HCT116 (cell line): ENCODE results near the gene TRMT13. TPM values are rescaled to one million over a fixed set of nuclear protein-coding genes. Genes with fewer than 3 reads are reported as not detected.

ENCODE experiments used
- ATAC-seq: fragments of 200-7000 bp; cut with Tn5 transposase; 2 replicates; pipeline ENCODE4 v1.9.1; 2020; ENCODE audit warnings: mild to moderate bottlenecking, moderate library complexity
- BruUV-seq: library from RNA; stranded (reverse); fragments of 400-500 nt; replicated peaks from 2 replicates; lab custom pipeline; 2021; lab: Mats Ljungman, UMichigan
- CTCF ChIA-PET: fragments of 300-600 bp; sonication (Branson Sonifier 250); formaldehyde crosslinking; loops from one replicate; lab custom pipeline; 2021; ENCODE audit warnings: antibody characterized with exemption; lab: Charles Lee
- POLR2A ChIA-PET: fragments of 300-600, 350-600 bp; sonication (Branson Sonifier 250); formaldehyde crosslinking; loops from one replicate; lab custom pipeline; 2021; ENCODE audit warnings: antibody characterized with exemption; lab: Charles Lee
- RAD21 ChIA-PET, 2 experiments: fragments of 300-600 bp; sonication (Branson Sonifier 250); formaldehyde crosslinking; loops; one replicate each; lab custom pipeline; 2023; ENCODE audit warnings: low total read pairs in 2 of 2; ENCODE audit not compliant: uncharacterized antibody in 2 of 2, unreplicated experiment in 2 of 2, low non-redundant PET in 1 of 2; lab: Charles Lee
- DNase-seq: peaks from one replicate; pipeline ENCODE4 v3.0.0-alpha.2; 2010; ENCODE audit warnings: low read depth, low spot score
- H2AFZ ChIP-seq: fragments of 200-600 bp; shearing (Covaris generic), sonication (generic); 2 replicates; pipeline ENCODE4 v1.6.1; 2017; ENCODE audit warnings: low read depth, mixed run types, mixed read lengths, antibody characterized with exemption, low read length; ENCODE audit not compliant: poor library complexity, severe bottlenecking
- H3K27ac ChIP-seq: 2 replicates; pipeline ENCODE4 v1.5.1; 2012; ENCODE audit warnings: low read depth, low read length
- H3K27me3 ChIP-seq: fragments of 200-600 bp; sonication (generic); 2 replicates; pipeline ENCODE4 v1.6.1; 2016; ENCODE audit warnings: mixed run types, low read length, mixed read lengths; ENCODE audit not compliant: insufficient read depth
- H3K36me3 ChIP-seq, 2 experiments: fragments of 200-500 bp in 1 of 2; fragments of 200-600 bp in 1 of 2; sonication (Bioruptor generic) in 1 of 2; sonication (generic) in 1 of 2; 2 replicates each; pipeline versions ENCODE4 v1.5.1 to v1.6.1; 2014 to 2016; ENCODE audit warnings: low read length in 2 of 2, inconsistent platforms in 1 of 2, mixed read lengths in 1 of 2, mixed run types in 1 of 2; ENCODE audit not compliant: insufficient read depth in 2 of 2, control insufficient read depth in 1 of 2
- H3K4me1 ChIP-seq, 2 experiments: fragments of 200-600 bp in 1 of 2; sonication (generic) in 1 of 2; 2 replicates each; pipeline versions ENCODE4 v1.5.1 to v1.6.1; 2012 to 2017; ENCODE audit warnings: low read length in 2 of 2, inconsistent platforms in 1 of 2, mild to moderate bottlenecking in 1 of 2, mixed read lengths in 1 of 2, mixed run types in 1 of 2, moderate library complexity in 1 of 2; ENCODE audit not compliant: insufficient read depth in 2 of 2, control insufficient read depth in 1 of 2
- H3K4me2 ChIP-seq: fragments of 200-600 bp; sonication (generic); 2 replicates; pipeline ENCODE4 v1.6.1; 2017; ENCODE audit warnings: mixed run types, low read length, mixed read lengths
- H3K4me3 ChIP-seq, 2 experiments: fragments of 200-600 bp in 1 of 2; sonication (generic) in 1 of 2; replicated peaks in 1 of 2; 2 replicates each; pipeline ENCODE4 v1.5.1; 2011 to 2016; ENCODE audit warnings: low read length in 2 of 2, control low read depth in 1 of 2, low read depth in 1 of 2, mild to moderate bottlenecking in 1 of 2, mixed read lengths in 1 of 2, mixed run types in 1 of 2
- H3K79me2 ChIP-seq: fragments of 200-600 bp; sonication (generic); 2 replicates; pipeline ENCODE4 v1.6.1; 2017; ENCODE audit warnings: mild to moderate bottlenecking, mixed run types, low read length, moderate library complexity, mixed read lengths; ENCODE audit not compliant: insufficient read depth
- H3K9ac ChIP-seq: fragments of 200-600 bp; sonication (generic); 2 replicates; pipeline ENCODE4 v1.6.1; 2016; ENCODE audit warnings: low read length, mixed read lengths
- H3K9me2 ChIP-seq: fragments of 200-600 bp; sonication (generic), shearing (Covaris generic); 2 replicates; pipeline ENCODE4 v1.6.1; 2017; ENCODE audit warnings: mixed run types, mild to moderate bottlenecking, moderate library complexity; ENCODE audit not compliant: insufficient read depth
- H3K9me3 ChIP-seq, 2 experiments: fragments of 200-500 bp in 1 of 2; fragments of 200-600 bp in 1 of 2; sonication (Bioruptor generic) in 1 of 2; sonication (generic) in 1 of 2; 2 replicates each; pipeline ENCODE4 v1.6.1; 2014 to 2017; ENCODE audit warnings: low read length in 2 of 2, mixed read lengths in 2 of 2, inconsistent platforms in 1 of 2, low read depth in 1 of 2, mild to moderate bottlenecking in 1 of 2, mixed run types in 1 of 2, moderate library complexity in 1 of 2; ENCODE audit not compliant: control insufficient read depth in 1 of 2, insufficient read depth in 1 of 2
- H4K20me1 ChIP-seq: fragments of 200-600 bp; sonication (generic), shearing (Covaris generic); 2 replicates; pipeline ENCODE4 v1.6.1; 2017; ENCODE audit warnings: mixed run types, mild to moderate bottlenecking, moderate library complexity; ENCODE audit not compliant: insufficient read depth
- ATF3 ChIP-seq: IDR thresholded peaks from 2 replicates; pipeline ENCODE4 v1.6.1; 2012
- CBX3 ChIP-seq: IDR thresholded peaks from 2 replicates; pipeline ENCODE4 v1.6.1; 2012; ENCODE audit warnings: low read depth
- EGR1 ChIP-seq: IDR thresholded peaks from 2 replicates; pipeline ENCODE4 v1.6.1; 2012; ENCODE audit warnings: low read depth
- ELF1 ChIP-seq: IDR thresholded peaks from 2 replicates; pipeline ENCODE4 v1.6.1; 2012; ENCODE audit warnings: low read depth, borderline replicate concordance
- EZH2 ChIP-seq: fragments of 200-600 bp; sonication (generic); IDR thresholded peaks from 2 replicates; pipeline ENCODE4 v1.6.1; 2017; ENCODE audit warnings: antibody characterized with exemption, mixed run types
- EZH2phosphoT487 ChIP-seq: fragments of 200-600 bp; IDR thresholded peaks from 2 replicates; pipeline ENCODE4 v1.6.1; 2018; ENCODE audit warnings: antibody characterized with exemption, borderline replicate concordance
- FOSL1 ChIP-seq: IDR thresholded peaks from 2 replicates; pipeline ENCODE4 v1.6.1; 2012; ENCODE audit warnings: low read depth
- JUND ChIP-seq: IDR thresholded peaks from 2 replicates; pipeline ENCODE4 v1.6.1; 2012
- MAX ChIP-seq: IDR thresholded peaks from 2 replicates; pipeline ENCODE4 v1.6.1; 2012
- POLR2AphosphoS5 ChIP-seq: IDR thresholded peaks from 2 replicates; pipeline ENCODE4 v1.6.1; 2011; ENCODE audit warnings: mild to moderate bottlenecking, low read depth, low read length, moderate library complexity
- SIN3A ChIP-seq: IDR thresholded peaks from 2 replicates; pipeline ENCODE4 v1.6.1; 2012; ENCODE audit warnings: low read depth
- SRF ChIP-seq: IDR thresholded peaks from 2 replicates; pipeline ENCODE4 v1.6.1; 2012; ENCODE audit warnings: low read depth
- YY1 ChIP-seq: IDR thresholded peaks from 2 replicates; pipeline ENCODE4 v1.6.1; 2011; ENCODE audit warnings: low read length, low read depth, moderate library complexity, mild to moderate bottlenecking; ENCODE audit not compliant: insufficient replicate concordance; ENCODE audit errors: extremely low read depth
- ZFX ChIP-seq: fragments of 450-650 bp; IDR thresholded peaks from 2 replicates; pipeline ENCODE4 v1.6.1; 2017
- intact Hi-C: fragments of 100-400 bp; cut with micrococcal nuclease; formaldehyde crosslinking; loops from 2 replicates; pipeline ENCODE4 v1.10.0; 2022
- total RNA-seq: library from RNA; stranded (reverse); gene quantifications from one replicate; pipeline ENCODE4 v1.2.1, GENCODE V29; 2021; ENCODE audit not compliant: unreplicated experiment
- TF ChIP-seq, protein P1 (sequence below), 3 experiments: fragments of 200-600 bp in 1 of 3; sonication (generic) in 1 of 3; IDR thresholded peaks in 2 of 3; conservative IDR thresholded peaks in 1 of 3; 2 replicates each; pipeline ENCODE4 v1.5.1; 2012 to 2017; ENCODE audit warnings: low read depth in 2 of 3, low read length in 2 of 3, antibody characterized with exemption in 1 of 3, borderline replicate concordance in 1 of 3, control low read depth in 1 of 3, mild to moderate bottlenecking in 1 of 3, mixed read lengths in 1 of 3, mixed run types in 1 of 3, moderate library complexity in 1 of 3; ENCODE audit not compliant: insufficient read depth in 1 of 3

TRMT13 gene
- total RNA-seq, 1 experiment from 2014 or later = 13.2 TPM

DNA sequence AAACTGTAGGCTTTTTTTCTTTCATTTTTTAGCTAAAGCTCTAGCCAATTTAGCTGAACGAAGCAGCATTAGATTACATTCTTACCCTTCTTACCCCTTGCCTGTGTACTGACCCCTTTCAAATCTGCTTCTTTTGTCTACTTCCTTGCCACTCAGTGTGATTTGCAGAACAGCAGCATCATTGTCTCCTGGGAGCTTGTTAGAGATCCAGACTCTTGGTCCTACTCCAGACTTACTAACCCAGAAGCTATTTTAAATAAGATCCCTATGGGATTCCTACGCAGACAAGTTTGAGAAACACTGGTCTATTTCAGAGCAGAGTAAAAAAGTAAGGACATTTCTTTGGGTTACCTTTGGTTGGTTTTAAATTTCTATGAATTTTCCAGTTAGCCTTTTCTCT lies 31.3 kb downstream of the TRMT13 start:
- no peak overlapping the region for H3K4me2 ChIP-seq
- no peak overlapping the region for H3K4me3 ChIP-seq
- H3K9ac ChIP-seq = no peak overlapping the region
- H3K27me3 ChIP-seq = no peaks in the 10 kb centered on the region
- no peaks in the 10 kb centered on the region for H3K36me3 ChIP-seq
- no peaks in the 10 kb centered on the region for H4K20me1 ChIP-seq
- CTCF ChIA-PET = no interaction called here
- RAD21 ChIA-PET = no interaction called here
- no peak overlapping the region for H2AFZ ChIP-seq
- no peaks in the 10 kb centered on the region for H3K9me2 ChIP-seq
- no peaks in the 10 kb centered on the region for H3K4me1 ChIP-seq
- POLR2A ChIA-PET = no interaction called here
- no peaks in the 10 kb centered on the region for H3K79me2 ChIP-seq
- intact Hi-C loops = no loop called here
- BruUV-seq = no TSS peak
- DNase-seq = no peak
- H3K9me3 ChIP-seq = no peaks in the 10 kb centered on the region
- TF ChIP-seq ELF1 (no peak), ATF3 (no peak), YY1 (no peak), EZH2phosphoT487 (no peak)
- TF ChIP-seq, protein P1, sequence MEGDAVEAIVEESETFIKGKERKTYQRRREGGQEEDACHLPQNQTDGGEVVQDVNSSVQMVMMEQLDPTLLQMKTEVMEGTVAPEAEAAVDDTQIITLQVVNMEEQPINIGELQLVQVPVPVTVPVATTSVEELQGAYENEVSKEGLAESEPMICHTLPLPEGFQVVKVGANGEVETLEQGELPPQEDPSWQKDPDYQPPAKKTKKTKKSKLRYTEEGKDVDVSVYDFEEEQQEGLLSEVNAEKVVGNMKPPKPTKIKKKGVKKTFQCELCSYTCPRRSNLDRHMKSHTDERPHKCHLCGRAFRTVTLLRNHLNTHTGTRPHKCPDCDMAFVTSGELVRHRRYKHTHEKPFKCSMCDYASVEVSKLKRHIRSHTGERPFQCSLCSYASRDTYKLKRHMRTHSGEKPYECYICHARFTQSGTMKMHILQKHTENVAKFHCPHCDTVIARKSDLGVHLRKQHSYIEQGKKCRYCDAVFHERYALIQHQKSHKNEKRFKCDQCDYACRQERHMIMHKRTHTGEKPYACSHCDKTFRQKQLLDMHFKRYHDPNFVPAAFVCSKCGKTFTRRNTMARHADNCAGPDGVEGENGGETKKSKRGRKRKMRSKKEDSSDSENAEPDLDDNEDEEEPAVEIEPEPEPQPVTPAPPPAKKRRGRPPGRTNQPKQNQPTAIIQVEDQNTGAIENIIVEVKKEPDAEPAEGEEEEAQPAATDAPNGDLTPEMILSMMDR (IDR thresholded peaks at IDR 0.05 in 2 of 3, conservative IDR thresholded peaks at IDR 0.05 in 1 of 3; ENCODE audit: borderline replicate concordance in 1 of 3, insufficient read depth in 1 of 3, low read depth in 2 of 3, low read length in 2 of 3) = no peak
- H3K27ac ChIP-seq = no peak overlapping the region
- no peak for ATAC-seq

DNA sequence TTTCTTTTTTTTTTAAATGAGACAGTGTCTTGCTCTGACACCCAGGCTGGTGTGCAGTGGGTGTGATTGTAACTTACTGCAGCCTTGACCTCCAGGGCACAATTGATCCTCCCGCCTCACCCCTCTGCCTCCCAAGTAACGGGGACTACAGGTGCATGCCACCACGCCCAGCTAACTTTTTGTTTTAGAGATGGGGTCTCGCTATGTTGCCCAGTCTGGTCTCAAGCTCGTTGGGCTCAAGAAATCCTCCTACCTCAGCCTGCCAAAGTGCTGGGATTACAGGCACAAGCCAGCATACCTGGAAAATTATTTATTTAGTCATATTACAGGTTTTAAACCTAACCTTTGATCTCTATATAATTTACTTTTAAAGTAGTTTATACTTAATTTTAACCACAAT lies 31.7 kb downstream of the TRMT13 start:
- no peak overlapping the region for H3K27ac ChIP-seq

More for the DNA sequence above, 31.7 kb downstream of the TRMT13 start:
- intact Hi-C loops = no loop called here
- Histone ChIP-seq H3K4me2 (no peak overlapping the region), H3K4me1 (no peaks in the 10 kb centered on the region), H3K9me2 (no peaks in the 10 kb centered on the region), H3K4me3 (no peak overlapping the region), H3K79me2 (no peaks in the 10 kb centered on the region), H3K27me3 (no peaks in the 10 kb centered on the region), H2AFZ (no peak overlapping the region), H3K36me3 (no peaks in the 10 kb centered on the region), H3K9me3 (no peaks in the 10 kb centered on the region), H3K9ac (no peak overlapping the region), H4K20me1 (no peaks in the 10 kb centered on the region)
- no TSS peak for BruUV-seq
- ChIA-PET RAD21 (no interaction called here), CTCF (no interaction called here), POLR2A (no interaction called here)
- TF ChIP-seq FOSL1 (no peak), MAX (no peak), EGR1 (no peak), SRF (no peak), SIN3A (no peak), POLR2AphosphoS5 (no peak), CBX3 (no peak), ZFX (no peak), YY1 (no peak), ELF1 (no peak), EZH2 (no peak), JUND (no peak), ATF3 (no peak), EZH2phosphoT487 (no peak)
- DNase-seq (no peak), ATAC-seq (no peak)
